OCI-LY7 (cell line): ENCODE measurements around the gene ATP6AP1. TPM values are rescaled to one million over a fixed set of nuclear protein-coding genes. Genes with fewer than 3 reads are reported as not detected.

ENCODE experiments used
- BruUV-seq: library from RNA; stranded (reverse); fragments of 400-500 nt; replicated peaks from 2 replicates; lab custom pipeline; 2021; lab: Mats Ljungman, UMichigan
- CTCF ChIA-PET: fragments of 300-600 bp; sonication (Branson Sonifier 250); formaldehyde crosslinking; loops from one replicate; lab custom pipeline; 2022; ENCODE audit warnings: antibody characterized with exemption; ENCODE audit not compliant: unreplicated experiment; lab: Charles Lee
- POLR2A ChIA-PET: fragments of 300-600 bp; sonication (Branson Sonifier 250); formaldehyde crosslinking; loops from one replicate; lab custom pipeline; 2022; ENCODE audit warnings: antibody characterized with exemption; lab: Charles Lee
- DNase-seq: peaks from one replicate; pipeline ENCODE4 v3.0.0-alpha.2; 2015; ENCODE audit warnings: low spot score
- H2AFZ ChIP-seq: fragments of 200-600 bp; sonication (generic), shearing (Covaris generic); 2 replicates; pipeline ENCODE4 v1.6.1; 2014; ENCODE audit warnings: mild to moderate bottlenecking, antibody characterized with exemption, low read length, moderate library complexity
- H3K27ac ChIP-seq: fragments of 200-600 bp; sonication (generic); 2 replicates; pipeline ENCODE4 v1.5.1; 2014; ENCODE audit warnings: mixed run types, low read depth, mild to moderate bottlenecking, moderate library complexity, low read length, inconsistent platforms; ENCODE audit not compliant: poor library complexity, severe bottlenecking
- H3K36me3 ChIP-seq: fragments of 200-600 bp; sonication (generic); 2 replicates; pipeline ENCODE4 v1.6.1; 2014; ENCODE audit warnings: mild to moderate bottlenecking, antibody characterized with exemption, low read length, moderate library complexity, mixed read lengths; ENCODE audit not compliant: insufficient read depth
- H3K4me1 ChIP-seq: fragments of 200-600 bp; sonication (generic); 2 replicates; pipeline ENCODE4 v1.5.1; 2014; ENCODE audit warnings: mild to moderate bottlenecking, low read length; ENCODE audit not compliant: insufficient read depth, poor library complexity, severe bottlenecking
- H3K4me2 ChIP-seq: fragments of 200-600 bp; sonication (generic); 2 replicates; pipeline ENCODE4 v1.6.1; 2014; ENCODE audit warnings: mild to moderate bottlenecking, low read length
- H3K4me3 ChIP-seq: fragments of 200-600 bp; sonication (generic); 2 replicates; pipeline ENCODE4 v1.5.1; 2014; ENCODE audit warnings: mild to moderate bottlenecking, low read depth, low read length; ENCODE audit not compliant: poor library complexity, severe bottlenecking
- H3K79me2 ChIP-seq: fragments of 200-600 bp; sonication (generic); 2 replicates; pipeline ENCODE4 v1.6.1; 2016; ENCODE audit warnings: low read depth, mild to moderate bottlenecking, low read length, moderate library complexity, mixed read lengths; ENCODE audit not compliant: insufficient read depth
- H3K9me2 ChIP-seq: fragments of 200-600 bp; sonication (generic); 2 replicates; pipeline ENCODE4 v1.6.1; 2016; ENCODE audit warnings: mild to moderate bottlenecking, low read length, mixed read lengths; ENCODE audit not compliant: insufficient read depth
- H3K9me3 ChIP-seq: fragments of 200-600 bp; sonication (generic); 2 replicates; pipeline ENCODE4 v1.6.1; 2014; ENCODE audit warnings: mild to moderate bottlenecking, mixed run types, low read length, mixed read lengths
- H4K20me1 ChIP-seq: fragments of 200-600 bp; sonication (generic); 2 replicates; pipeline ENCODE4 v1.6.1; 2014; ENCODE audit warnings: mild to moderate bottlenecking, antibody characterized with exemption, low read length, moderate library complexity, mixed read lengths; ENCODE audit not compliant: insufficient read depth
- CTCF ChIP-seq: fragments of 200-600 bp; sonication (generic); conservative IDR thresholded peaks from 2 replicates; pipeline ENCODE4 v1.5.1; 2014; ENCODE audit warnings: mild to moderate bottlenecking, antibody characterized with exemption, low read length, moderate library complexity, mixed read lengths
- EZH2phosphoT487 ChIP-seq: fragments of 200-600 bp; sonication (generic); IDR thresholded peaks from 2 replicates; pipeline ENCODE4 v1.6.1; 2018; ENCODE audit warnings: low read depth, borderline replicate concordance, mild to moderate bottlenecking, mixed run types, antibody characterized with exemption, low read length, moderate library complexity, mixed read lengths
- intact Hi-C: fragments of 100-400 bp; cut with micrococcal nuclease; formaldehyde crosslinking; loops from one replicate; pipeline ENCODE4 v1.10.0; 2022; ENCODE audit not compliant: unreplicated experiment
- total RNA-seq, 2 experiments: library from RNA; depleted of rRNA in 1 of 2; stranded (reverse); fragments of >200 nt in 1 of 2; shearing (Covaris generic) in 1 of 2; gene quantifications; 2 replicates each; pipeline ENCODE4 v1.2.3, GENCODE V29; 2014 to 2022

ATP6AP1 gene
- total RNA-seq, 2 experiments from 2014 or later: 26.4 to 39.5 TPM

- Histone ChIP-seq H3K9me3 (no peaks in the 10 kb centered on the region), H3K36me3 (peaks cover 8% of the 10 kb centered on the region; the same call in 1 of the 2 replicates), H2AFZ (no peak overlapping the region), H3K4me3 (no peak overlapping the region), H4K20me1 (no peaks in the 10 kb centered on the region), H3K4me1 (peaks cover 19% of the 10 kb centered on the region), H3K4me2 (no peak overlapping the region), H3K27ac (no peak overlapping the region), H3K79me2 (peaks cover 13% of the 10 kb centered on the region; the same call in 1 of the 2 replicates), H3K9me2 (no peaks in the 10 kb centered on the region)
- TF ChIP-seq CTCF: no peak
- no peak for TF ChIP-seq EZH2phosphoT487
- intact Hi-C loops: no loop called here
- POLR2A ChIA-PET: no interaction called here
- CTCF ChIA-PET: no interaction called here
- no TSS peak for BruUV-seq
- DNase-seq: no peak
Observed at GRCh38 chrX:154431341-154431740, 2.9 kb downstream of the ATP6AP1 start.

GRCh38 chrX:154432210-154432609 lies 3.7 kb downstream of the ATP6AP1 start:
- Histone ChIP-seq H3K36me3 (peaks cover 8% of the 10 kb centered on the region; the same call in 1 of the 2 replicates), H3K4me2 (no peak overlapping the region), H3K79me2 (peaks cover 13% of the 10 kb centered on the region; the same call in 1 of the 2 replicates), H3K9me2 (no peaks in the 10 kb centered on the region), H2AFZ (no peak overlapping the region), H3K4me1 (peaks cover 19% of the 10 kb centered on the region), H3K27ac (no peak overlapping the region), H4K20me1 (no peaks in the 10 kb centered on the region), H3K9me3 (no peaks in the 10 kb centered on the region), H3K4me3 (no peak overlapping the region)
- CTCF ChIA-PET: no interaction called here
- intact Hi-C loops: no loop called here
- TF ChIP-seq EZH2phosphoT487: no peak
- TF ChIP-seq CTCF: no peak
- POLR2A ChIA-PET: no interaction called here
- DNase-seq: no peak
- no TSS peak for BruUV-seq

- no peaks in the 10 kb centered on the region for H3K9me2 ChIP-seq
- peaks cover 20% of the 10 kb centered on the region for H3K79me2 ChIP-seq
- POLR2A ChIA-PET: no interaction called here
Observed at GRCh38 chrX:154433605-154434004, 5.1 kb downstream of the ATP6AP1 start.

More at GRCh38 chrX:154433605-154434004, 5.1 kb downstream of the ATP6AP1 start:
- BruUV-seq: no TSS peak
- no peak overlapping the region for H3K27ac ChIP-seq
- peaks cover 10% of the 10 kb centered on the region; the same call in 1 of the 2 replicates for H3K36me3 ChIP-seq
- CTCF ChIA-PET: no interaction called here
- no peak for TF ChIP-seq CTCF
- TF ChIP-seq EZH2phosphoT487: no peak
- no peaks in the 10 kb centered on the region for H4K20me1 ChIP-seq
- no peak overlapping the region for H2AFZ ChIP-seq
- H3K9me3 ChIP-seq: no peaks in the 10 kb centered on the region
- H3K4me3 ChIP-seq: no peak overlapping the region
- no peak for DNase-seq
- H3K4me2 ChIP-seq: no peak overlapping the region
- peaks cover 23% of the 10 kb centered on the region for H3K4me1 ChIP-seq
- intact Hi-C loops: no loop called here
